NB4 (cell line): ENCODE results near the gene LRRFIP2.

Experiments used
- DNase-seq: peaks from one replicate; pipeline ENCODE4 v3.0.0; 2010; ENCODE audit warnings: low read depth
- H3K4me3 ChIP-seq: one replicate; pipeline ENCODE4 v1.5.1; 2011; ENCODE audit warnings: mild to moderate bottlenecking, low read depth, low read length, moderate library complexity
- MYC ChIP-seq: IDR thresholded peaks from 2 replicates; pipeline ENCODE4 v1.6.1; 2011; ENCODE audit warnings: low read depth, low read length
- POLR2A ChIP-seq: IDR thresholded peaks from 2 replicates; pipeline ENCODE4 v1.6.1; 2011; ENCODE audit warnings: mild to moderate bottlenecking; ENCODE audit not compliant: insufficient read length; ENCODE audit errors: extremely low read depth
- TF ChIP-seq, protein P1 (sequence below): IDR thresholded peaks from one replicate; pipeline ENCODE4 v1.5.1; 2012; ENCODE audit warnings: low read depth, low read length
- TF ChIP-seq, protein P2 (sequence below): IDR thresholded peaks from 2 replicates; pipeline ENCODE4 v1.6.1; 2011; ENCODE audit warnings: low read depth, low read length

Gene LRRFIP2

DNA sequence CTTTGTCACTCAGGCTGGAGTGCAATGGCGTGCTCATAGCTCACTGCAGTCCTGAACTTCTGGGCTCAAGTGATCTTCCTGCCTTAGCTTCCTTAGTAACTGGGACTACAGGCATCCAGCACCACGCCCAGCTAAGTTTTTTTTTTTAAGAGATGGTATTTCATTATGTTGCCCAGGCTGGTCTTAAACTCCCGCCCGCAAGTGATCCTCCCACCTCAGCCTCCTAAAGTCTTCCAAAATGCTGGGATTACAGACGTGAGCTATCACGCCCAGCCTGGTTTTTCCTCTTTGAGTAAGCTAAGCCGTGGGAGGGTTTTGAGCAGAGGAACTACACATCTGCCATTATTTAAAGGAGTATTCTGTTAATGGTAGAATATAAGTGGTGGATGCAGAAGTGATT lies 7.4 kb upstream of the LRRFIP2 start:
- peak; percentile 11 for DNase-seq
- TF ChIP-seq, protein P1, sequence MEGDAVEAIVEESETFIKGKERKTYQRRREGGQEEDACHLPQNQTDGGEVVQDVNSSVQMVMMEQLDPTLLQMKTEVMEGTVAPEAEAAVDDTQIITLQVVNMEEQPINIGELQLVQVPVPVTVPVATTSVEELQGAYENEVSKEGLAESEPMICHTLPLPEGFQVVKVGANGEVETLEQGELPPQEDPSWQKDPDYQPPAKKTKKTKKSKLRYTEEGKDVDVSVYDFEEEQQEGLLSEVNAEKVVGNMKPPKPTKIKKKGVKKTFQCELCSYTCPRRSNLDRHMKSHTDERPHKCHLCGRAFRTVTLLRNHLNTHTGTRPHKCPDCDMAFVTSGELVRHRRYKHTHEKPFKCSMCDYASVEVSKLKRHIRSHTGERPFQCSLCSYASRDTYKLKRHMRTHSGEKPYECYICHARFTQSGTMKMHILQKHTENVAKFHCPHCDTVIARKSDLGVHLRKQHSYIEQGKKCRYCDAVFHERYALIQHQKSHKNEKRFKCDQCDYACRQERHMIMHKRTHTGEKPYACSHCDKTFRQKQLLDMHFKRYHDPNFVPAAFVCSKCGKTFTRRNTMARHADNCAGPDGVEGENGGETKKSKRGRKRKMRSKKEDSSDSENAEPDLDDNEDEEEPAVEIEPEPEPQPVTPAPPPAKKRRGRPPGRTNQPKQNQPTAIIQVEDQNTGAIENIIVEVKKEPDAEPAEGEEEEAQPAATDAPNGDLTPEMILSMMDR: no peak
- TF ChIP-seq POLR2A: no peak
- TF ChIP-seq, protein P2, sequence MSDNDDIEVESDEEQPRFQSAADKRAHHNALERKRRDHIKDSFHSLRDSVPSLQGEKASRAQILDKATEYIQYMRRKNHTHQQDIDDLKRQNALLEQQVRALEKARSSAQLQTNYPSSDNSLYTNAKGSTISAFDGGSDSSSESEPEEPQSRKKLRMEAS: no peak
- no peak for TF ChIP-seq MYC
- no peak overlapping the region for H3K4me3 ChIP-seq

DNA sequence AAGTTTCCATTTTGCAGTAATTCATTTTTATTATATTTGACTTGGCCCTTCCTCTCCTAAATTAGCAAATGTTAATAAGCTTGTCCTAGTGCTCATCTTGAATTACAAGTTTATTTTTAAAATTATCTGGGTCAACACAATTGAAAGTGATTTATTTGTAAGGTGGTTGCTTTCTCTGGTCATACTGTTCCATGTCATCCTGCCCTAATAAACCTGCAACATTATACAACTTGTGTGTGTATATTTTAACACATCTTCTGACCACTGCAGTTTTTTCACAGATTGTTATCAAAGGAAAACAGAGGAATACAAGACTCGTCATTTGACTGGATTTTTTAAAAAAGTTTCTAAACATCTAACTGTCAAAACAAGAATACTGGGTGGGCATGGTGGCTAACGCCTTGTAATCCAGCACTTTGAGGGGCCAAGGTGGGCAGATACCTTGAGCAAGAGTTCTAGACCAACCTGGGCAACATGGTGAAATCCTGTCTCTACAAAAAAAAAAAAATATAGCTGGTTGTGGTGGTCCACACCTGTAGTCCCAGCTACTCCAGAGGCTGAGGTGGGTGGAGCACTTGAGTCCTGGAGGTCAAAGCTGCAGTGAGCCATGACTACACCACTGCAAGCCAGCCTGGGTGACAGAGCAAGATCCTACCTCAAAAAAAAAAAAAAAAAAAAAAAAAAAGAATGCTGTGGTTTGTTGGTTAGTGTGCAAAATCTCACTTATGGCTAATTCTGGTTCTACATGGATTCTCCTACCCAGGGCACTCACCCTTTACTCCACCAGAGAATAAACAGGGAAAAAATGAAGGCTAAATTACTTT lies 5.0 kb upstream of the LRRFIP2 start:
- H3K4me3 ChIP-seq: no peak overlapping the region
- no peak for DNase-seq
- TF ChIP-seq, protein P1: no peak
- no peak for TF ChIP-seq POLR2A
- TF ChIP-seq, protein P2: no peak
- TF ChIP-seq MYC: no peak

DNA sequence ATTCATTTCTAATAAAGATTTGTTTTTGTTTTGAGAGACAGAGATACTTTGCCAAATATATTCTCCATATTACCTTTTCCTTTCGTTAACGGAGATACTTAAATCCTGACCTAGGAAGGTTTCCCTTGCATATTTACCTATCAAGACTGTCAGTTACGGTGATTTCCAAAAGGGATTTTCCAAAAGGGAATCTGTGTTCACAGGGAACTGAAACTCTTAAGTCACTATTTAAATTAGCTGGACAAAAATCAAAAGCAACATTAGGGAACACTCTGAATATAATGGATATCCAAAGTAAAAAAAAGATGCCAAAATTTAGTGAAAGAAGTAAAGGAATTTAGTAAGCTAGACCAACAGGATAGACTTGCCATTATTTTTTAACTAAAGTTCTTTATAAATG lies 576 bp downstream of the LRRFIP2 start:
- DNase-seq: no peak
- TF ChIP-seq POLR2A: no peak
- H3K4me3 ChIP-seq: no peak overlapping the region

DNA sequence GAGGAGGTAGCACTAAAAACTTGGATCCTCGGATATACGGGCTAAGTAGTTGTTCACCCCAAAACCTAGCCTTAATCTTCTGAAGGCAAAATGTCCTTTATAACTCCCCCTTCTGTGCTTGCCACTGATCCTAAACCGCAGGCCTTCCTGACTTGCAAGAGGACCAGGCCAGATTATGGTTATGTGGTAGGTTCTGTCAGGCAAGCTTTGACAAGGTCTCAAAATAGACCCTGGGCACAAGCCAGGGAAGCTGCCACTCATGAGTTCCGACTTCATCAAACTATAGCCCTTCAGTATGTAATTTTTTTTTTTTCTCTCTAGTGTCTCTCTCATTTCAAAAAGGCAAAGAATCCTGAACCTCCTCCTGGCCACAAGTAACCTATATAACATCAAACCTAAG lies 3.2 kb downstream of the LRRFIP2 start:
- DNase-seq: peak; percentile 7
- TF ChIP-seq, protein P1: no peak
- H3K4me3 ChIP-seq: no peak overlapping the region

DNA sequence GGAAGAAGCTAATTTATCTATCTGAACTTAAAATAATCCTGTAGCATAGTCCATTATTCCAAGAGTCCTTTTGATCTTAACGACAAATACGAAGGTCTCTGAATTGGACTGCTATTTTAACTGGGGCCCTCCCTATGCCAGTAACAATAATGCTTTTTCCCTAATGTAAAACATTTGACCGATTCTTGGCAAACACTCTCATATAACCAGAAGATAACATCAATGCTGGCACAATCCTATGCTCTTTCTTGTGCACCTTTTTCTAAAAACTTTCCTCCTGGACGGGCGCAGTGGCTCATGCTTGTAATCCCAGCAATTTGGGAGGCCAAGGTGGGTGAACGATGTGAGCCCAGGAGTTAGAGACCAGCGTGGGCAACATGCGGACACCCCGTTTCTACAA lies 3.9 kb downstream of the LRRFIP2 start:
- H3K4me3 ChIP-seq: no peak overlapping the region
- DNase-seq: no peak
- TF ChIP-seq, protein P2: no peak
- no peak for TF ChIP-seq POLR2A

DNA sequence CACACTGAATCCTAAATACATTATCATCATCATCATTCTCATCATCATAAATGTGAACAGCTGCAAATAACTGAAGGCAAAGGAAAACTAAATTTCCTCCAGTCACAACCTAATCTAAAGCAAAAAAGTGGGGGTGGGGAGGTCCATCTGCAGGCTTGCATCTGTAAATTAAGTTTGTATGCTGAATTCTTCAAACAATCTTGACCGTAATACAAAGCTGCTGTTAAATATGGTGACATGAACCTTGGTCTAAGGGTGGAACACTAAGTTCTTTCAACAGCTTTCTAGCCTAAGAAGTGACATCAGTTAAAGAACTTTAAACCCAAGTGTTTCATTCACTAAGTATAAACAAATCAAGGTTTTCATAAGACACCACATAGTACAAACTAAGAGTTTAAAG lies 4.3 kb downstream of the LRRFIP2 start:
- TF ChIP-seq MYC (no peak), POLR2A (no peak)
- TF ChIP-seq, protein P1: no peak
- TF ChIP-seq, protein P2: no peak
- H3K4me3 ChIP-seq: no peak overlapping the region
- DNase-seq: no peak

DNA sequence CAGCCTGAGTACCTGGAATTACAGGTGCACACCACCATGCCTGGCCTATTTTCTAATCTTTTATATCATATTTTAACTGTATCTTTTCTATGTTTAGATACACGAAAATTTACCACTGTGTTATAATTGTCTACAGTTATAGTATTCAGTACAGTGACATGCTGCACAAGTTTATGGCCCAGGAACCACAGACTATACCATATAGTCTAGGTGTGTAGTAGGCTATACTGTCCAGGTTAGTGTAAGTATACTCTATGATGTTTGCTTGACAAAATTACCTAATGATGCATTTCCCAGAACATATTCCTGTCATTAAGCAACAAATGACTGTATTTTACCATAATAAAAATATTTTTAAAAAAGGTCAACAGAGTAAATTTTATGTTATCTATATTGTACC lies 5.5 kb downstream of the LRRFIP2 start:
- no peak overlapping the region for H3K4me3 ChIP-seq
- DNase-seq: no peak
- TF ChIP-seq POLR2A (no peak), MYC (no peak)
- TF ChIP-seq, protein P2: no peak
- TF ChIP-seq, protein P1: no peak
